ENCODE measurements around the gene LMO7.

- TF ChIP-seq CTCF (IDR thresholded peaks at IDR 0.05) (no peak), EZH2 (IDR thresholded peaks at IDR 0.05) (no peak)
Measured at GRCh38 chr13:75675421-75675820, 39.3 kb downstream of the LMO7 start.
